COLO668 (cell line): ENCODE results near the gene ZNF585A.
A peak's percentile ranks its signal among the peaks of the same experiment; 100 is the strongest.
"Not testable (repeated sequence)": the region's sequence is repeated elsewhere in the genome, so short reads cannot be mapped to it uniquely, and the experiment has no call there.

Experiments
- DNase-seq: peaks from one replicate; lab custom pipeline; 2025; ENCODE audit not compliant: unreplicated experiment; lab: John Stamatoyannopoulos, UW

Gene ZNF585A

GRCh38 chr19:37172368-37173366 lies at the start of gene ZNF585A:
ZNF585A (minus strand) TSS chr19:37172695; CDS start chr19:37169910, 2,785 bp downstream.
- DNase-seq: peak; percentile 90

GRCh38 chr19:37221136-37221535 lies 48.6 kb upstream of the ZNF585A start:
- no peak for DNase-seq

- DNase-seq: no peak
Observed at GRCh38 chr19:37220383-37220782, 47.9 kb upstream of the ZNF585A start.

- peak; percentile 6 for DNase-seq
Observed at GRCh38 chr19:37218592-37218935, 46.1 kb upstream of the ZNF585A start.

- DNase-seq: peak; percentile 91
Observed at GRCh38 chr19:37217775-37218591, 45.5 kb upstream of the ZNF585A start, which contains the start of gene ZNF383. ZNF383 (plus strand) TSS chr19:37218214; CDS start chr19:37230454, 12,240 bp downstream.

GRCh38 chr19:37217480-37217774 lies 44.9 kb upstream of the ZNF585A start:
- no peak for DNase-seq

GRCh38 chr19:37197768-37198167 lies 25.3 kb upstream of the ZNF585A start:
- DNase-seq: no peak

GRCh38 chr19:37197115-37197514 lies 24.6 kb upstream of the ZNF585A start:
- not testable (repeated sequence) for DNase-seq

- DNase-seq: not testable (repeated sequence)
Observed at GRCh38 chr19:37195248-37195647, 22.8 kb upstream of the ZNF585A start.

GRCh38 chr19:37186071-37186470 lies 13.6 kb upstream of the ZNF585A start:
- DNase-seq: not testable (repeated sequence)

- no peak for DNase-seq
Observed at GRCh38 chr19:37165635-37166034, 6.9 kb downstream of the ZNF585A start.

GRCh38 chr19:37160153-37160552 lies 12.3 kb downstream of the ZNF585A start:
- DNase-seq: no peak

- DNase-seq: no peak
Observed at GRCh38 chr19:37148214-37148613, 24.3 kb downstream of the ZNF585A start.

GRCh38 chr19:37136111-37136510 lies 36.4 kb downstream of the ZNF585A start:
- DNase-seq: no peak

GRCh38 chr19:37128821-37129177 lies 43.7 kb downstream of the ZNF585A start:
- no peak for DNase-seq

- DNase-seq: no peak
Observed at GRCh38 chr19:37127999-37128820, 44.3 kb downstream of the ZNF585A start.

GRCh38 chr19:37122093-37122492 lies 50.4 kb downstream of the ZNF585A start:
- DNase-seq: not testable (repeated sequence)

- DNase-seq: no peak
Observed at GRCh38 chr19:37114001-37114400, 58.5 kb downstream of the ZNF585A start.

GRCh38 chr19:37111753-37112152 lies 60.7 kb downstream of the ZNF585A start:
- DNase-seq: peak; percentile 1

GRCh38 chr19:37104135-37104534 lies 68.4 kb downstream of the ZNF585A start:
- not testable (repeated sequence) for DNase-seq

GRCh38 chr19:37098570-37098969 lies 73.9 kb downstream of the ZNF585A start:
- no peak for DNase-seq
